A673 (cell line): ENCODE data around the gene PTGIS. TPM values are rescaled to one million over a fixed set of nuclear protein-coding genes. Genes with fewer than 3 reads are reported as not detected.
A peak's percentile ranks its signal among the peaks of the same experiment; 100 is the strongest.

Experiments used
- BruUV-seq: library from RNA; stranded (reverse); fragments of 400-500 nt; replicated peaks from 2 replicates; lab custom pipeline; 2021; lab: Mats Ljungman, UMichigan
- CTCF ChIA-PET: fragments of 300-600 bp; sonication (Branson Sonifier 250); formaldehyde crosslinking; loops from one replicate; lab custom pipeline; 2022; ENCODE audit warnings: antibody characterized with exemption; lab: Charles Lee
- POLR2A ChIA-PET: fragments of 300-600 bp; sonication (Branson Sonifier 250); formaldehyde crosslinking; loops from one replicate; lab custom pipeline; 2022; ENCODE audit warnings: antibody characterized with exemption; ENCODE audit not compliant: low non-redundant PET; lab: Charles Lee
- DNase-seq: peaks from one replicate; pipeline ENCODE4 v3.0.0-alpha.2; 2015; ENCODE audit warnings: low spot score
- H3K27ac ChIP-seq: fragments of 200-600 bp; sonication (generic); 2 replicates; pipeline ENCODE4 v1.5.1; 2016; ENCODE audit warnings: mixed run types, low read depth, mild to moderate bottlenecking, mixed read lengths, antibody characterized with exemption, low read length; ENCODE audit not compliant: poor library complexity, severe bottlenecking
- H3K27me3 ChIP-seq: fragments of 200-600 bp; sonication (generic); replicated peaks from 2 replicates; pipeline ENCODE4 v1.6.1; 2017; ENCODE audit warnings: mixed run types, low read depth, mild to moderate bottlenecking, mixed read lengths, antibody characterized with exemption, low read length; ENCODE audit not compliant: insufficient read depth, poor library complexity
- H3K36me3 ChIP-seq: fragments of 200-600 bp; sonication (generic); 2 replicates; pipeline ENCODE4 v1.6.1; 2016; ENCODE audit warnings: mixed run types, mild to moderate bottlenecking, mixed read lengths, antibody characterized with exemption, low read length; ENCODE audit not compliant: insufficient read depth, poor library complexity, severe bottlenecking
- H3K4me1 ChIP-seq: fragments of 200-600 bp; sonication (generic); 2 replicates; pipeline ENCODE4 v1.6.1; 2017; ENCODE audit warnings: mixed run types, mild to moderate bottlenecking, mixed read lengths, antibody characterized with exemption, low read length; ENCODE audit not compliant: insufficient read depth, poor library complexity, severe bottlenecking
- H3K4me3 ChIP-seq: fragments of 200-600 bp; sonication (generic); 2 replicates; pipeline ENCODE4 v1.5.1; 2016; ENCODE audit warnings: low read depth, mixed run types, mild to moderate bottlenecking, mixed read lengths, low read length; ENCODE audit not compliant: poor library complexity, severe bottlenecking
- H3K9me3 ChIP-seq: fragments of 200-600 bp; sonication (generic); 2 replicates; pipeline ENCODE4 v1.6.1; 2016; ENCODE audit warnings: mixed run types, low read depth, mild to moderate bottlenecking, mixed read lengths, antibody characterized with exemption, low read length; ENCODE audit not compliant: poor library complexity, severe bottlenecking
- CTCF ChIP-seq: fragments of 300-800, 200-600 bp; sonication (generic); conservative IDR thresholded peaks from 2 replicates; pipeline ENCODE4 v1.5.1; 2017; ENCODE audit warnings: low read depth, mild to moderate bottlenecking, antibody characterized with exemption, low read length, moderate library complexity, mixed read lengths
- EZH2 ChIP-seq: fragments of 200-600 bp; sonication (generic); IDR thresholded peaks from 2 replicates; pipeline ENCODE4 v1.6.1; 2017; ENCODE audit warnings: borderline replicate concordance, low read depth, mild to moderate bottlenecking, mixed read lengths, antibody characterized with exemption, low read length; ENCODE audit not compliant: poor library complexity, severe bottlenecking
- intact Hi-C: fragments of 100-400 bp; cut with micrococcal nuclease; formaldehyde crosslinking; loops from one replicate; pipeline ENCODE4 v1.10.0; 2022; ENCODE audit not compliant: unreplicated experiment
- total RNA-seq: library from RNA; stranded (reverse); gene quantifications from 2 replicates; pipeline ENCODE4 v1.2.3, GENCODE V29; 2021

The PTGIS gene
- total RNA-seq, 1 experiment from 2014 or later: not detected

GRCh38 chr20:49543071-49543857 is 24.7 kb downstream of the PTGIS start:
- POLR2A ChIA-PET: no interaction called here
- CTCF ChIA-PET: interaction anchor here (2.1 kb wide), 1 partner anchor 66 kb away, joined by 30 read pairs; no protein-coding TSS in a partner anchor
- intact Hi-C loops: loop anchor here (5.0 kb wide), 1 partner anchor 344 kb away; no protein-coding TSS in a partner anchor

GRCh38 chr20:49542514-49542991 is 25.4 kb downstream of the PTGIS start:
- peaks cover 6% of the 10 kb centered on the region for H3K9me3 ChIP-seq
- no peak for TF ChIP-seq CTCF
- no peak for TF ChIP-seq EZH2
- no TSS peak for BruUV-seq
- ChIA-PET CTCF (interaction anchor here (1.7 to 2.2 kb wide), 3 partner anchors 67 to 345 kb away, joined by 13 to 30 read pairs (median 13); no protein-coding TSS in a partner anchor), POLR2A (no interaction called here)
- H3K36me3 ChIP-seq: no peaks in the 10 kb centered on the region
- no peak for DNase-seq
- no peak overlapping the region for H3K27ac ChIP-seq
- H3K27me3 ChIP-seq: no peaks in the 10 kb centered on the region
- intact Hi-C loops: loop anchor here (5.0 kb wide), 1 partner anchor 345 kb away; no protein-coding TSS in a partner anchor
- no peak overlapping the region for H3K4me3 ChIP-seq
- no peaks in the 10 kb centered on the region for H3K4me1 ChIP-seq

More at GRCh38 chr20:49543071-49543857, 24.7 kb downstream of the PTGIS start:
- Histone ChIP-seq H3K4me3 (no peak overlapping the region), H3K27ac (no peak overlapping the region), H3K36me3 (no peaks in the 10 kb centered on the region), H3K9me3 (peaks cover 6% of the 10 kb centered on the region), H3K27me3 (no peaks in the 10 kb centered on the region), H3K4me1 (no peaks in the 10 kb centered on the region)
- no TSS peak for BruUV-seq
- no peak for TF ChIP-seq CTCF
- DNase-seq: no peak

GRCh38 chr20:49541733-49542513 is 26.0 kb downstream of the PTGIS start:
- Histone ChIP-seq H3K4me3 (no peak overlapping the region), H3K36me3 (no peaks in the 10 kb centered on the region), H3K4me1 (no peaks in the 10 kb centered on the region), H3K27ac (no peak overlapping the region), H3K27me3 (no peaks in the 10 kb centered on the region), H3K9me3 (peaks cover 6% of the 10 kb centered on the region)
- intact Hi-C loops: loop anchor here (1.0 to 5.0 kb wide), 3 partner anchors 61 to 345 kb away; no protein-coding TSS in a partner anchor
- TF ChIP-seq EZH2 (no peak), CTCF (peak; percentile 90)
- CTCF ChIA-PET: interaction anchor here (0.5 to 2.2 kb wide), 19 partner anchors 8 to 529 kb away, joined by 3 to 30 read pairs (median 4); partner anchors contain the start of gene DDX27
- DNase-seq: peak; percentile 87
- POLR2A ChIA-PET: no interaction called here
- no TSS peak for BruUV-seq
